Esophagus muscularis mucosa (tissue), 4 donors: Measurements from ENCODE around the gene SLC7A8. TPM values are rescaled to one million over a fixed set of nuclear protein-coding genes. Genes with fewer than 3 reads are reported as not detected.

Experiments used
- DNase-seq: peaks from one replicate; pipeline ENCODE4 v3.0.0-alpha.2; 2017; ENCODE audit errors: extremely low spot score
- H3K27ac ChIP-seq, 4 donors: fragments of 200-600 bp; sonication (generic); replicated peaks in 1 of 4; 1 replicate in 3 of 4; 2 replicates in 1 of 4; pipeline ENCODE4 v1.5.1; 2016 to 2019; ENCODE audit warnings: mild to moderate bottlenecking in 1 of 4
- H3K27me3 ChIP-seq, 4 donors: fragments of 200-600 bp; sonication (generic); one replicate each; pipeline versions ENCODE4 v1.5.1 to v1.6.0; 2016 to 2019
- H3K36me3 ChIP-seq, 4 donors: fragments of 200-600 bp; sonication (generic); one replicate each; pipeline ENCODE4 v1.5.1; 2016 to 2019
- H3K4me1 ChIP-seq, 4 donors: fragments of 200-600 bp; sonication (generic); one replicate each; pipeline ENCODE4 v1.5.1; 2016 to 2019
- H3K4me3 ChIP-seq, 4 donors: fragments of 200-600 bp; sonication (generic); 1 replicate in 2 of 4; 2 replicates in 2 of 4; pipeline ENCODE4 v1.5.1; 2016 to 2019; ENCODE audit warnings: mild to moderate bottlenecking in 4 of 4, moderate library complexity in 1 of 4
- H3K9me3 ChIP-seq, 4 donors: fragments of 200-600 bp; sonication (generic); 1 replicate in 3 of 4; 2 replicates in 1 of 4; pipeline ENCODE4 v1.5.1; 2016 to 2019
- EP300 ChIP-seq: sonication (generic); formaldehyde crosslinking; IDR thresholded peaks from one replicate; pipeline ENCODE4 v1.6.1; 2017; ENCODE audit warnings: antibody characterized with exemption
- POLR2A ChIP-seq: fragments of 450-650 bp; IDR thresholded peaks from one replicate; pipeline ENCODE4 v1.6.1; 2017; ENCODE audit warnings: antibody characterized with exemption, moderate library complexity, mild to moderate bottlenecking, low read depth
- POLR2AphosphoS5 ChIP-seq, 2 donors: sonication (generic); formaldehyde crosslinking; IDR thresholded peaks; one replicate each; pipeline ENCODE4 v1.6.1; 2017; ENCODE audit warnings: antibody characterized with exemption in 2 of 2
- WGBS: methylation state at CpG from one replicate; pipeline ENCODE4 v1.1.5; 2018; 5-methylcytosine and 5-hydroxymethylcytosine counted together
- intact Hi-C: fragments of 100-400 bp; cut with DNase I; formaldehyde crosslinking; loops from one replicate; pipeline ENCODE4 v1.15.1; 2023
- total RNA-seq, 4 donors: library from RNA; depleted of rRNA; stranded (reverse); fragments of >200 nt; gene quantifications; one replicate each; pipeline versions ENCODE4 v1.1.0 to v1.2.1, GENCODE V29; 2016
- TF ChIP-seq, protein P1 (sequence below), 3 experiments: fragments of 200-600 bp in 2 of 3; fragments of 450-650 bp in 1 of 3; sonication (generic) in 2 of 3; IDR thresholded peaks; one replicate each; pipeline ENCODE4 v1.5.1; 2017 to 2019; ENCODE audit warnings: antibody characterized with exemption in 3 of 3, mild to moderate bottlenecking in 2 of 3, moderate library complexity in 1 of 3

The SLC7A8 gene
- total RNA-seq, 4 donors from 2014 or later, result 19.5 to 48.3 (median 32.5) TPM

DNA sequence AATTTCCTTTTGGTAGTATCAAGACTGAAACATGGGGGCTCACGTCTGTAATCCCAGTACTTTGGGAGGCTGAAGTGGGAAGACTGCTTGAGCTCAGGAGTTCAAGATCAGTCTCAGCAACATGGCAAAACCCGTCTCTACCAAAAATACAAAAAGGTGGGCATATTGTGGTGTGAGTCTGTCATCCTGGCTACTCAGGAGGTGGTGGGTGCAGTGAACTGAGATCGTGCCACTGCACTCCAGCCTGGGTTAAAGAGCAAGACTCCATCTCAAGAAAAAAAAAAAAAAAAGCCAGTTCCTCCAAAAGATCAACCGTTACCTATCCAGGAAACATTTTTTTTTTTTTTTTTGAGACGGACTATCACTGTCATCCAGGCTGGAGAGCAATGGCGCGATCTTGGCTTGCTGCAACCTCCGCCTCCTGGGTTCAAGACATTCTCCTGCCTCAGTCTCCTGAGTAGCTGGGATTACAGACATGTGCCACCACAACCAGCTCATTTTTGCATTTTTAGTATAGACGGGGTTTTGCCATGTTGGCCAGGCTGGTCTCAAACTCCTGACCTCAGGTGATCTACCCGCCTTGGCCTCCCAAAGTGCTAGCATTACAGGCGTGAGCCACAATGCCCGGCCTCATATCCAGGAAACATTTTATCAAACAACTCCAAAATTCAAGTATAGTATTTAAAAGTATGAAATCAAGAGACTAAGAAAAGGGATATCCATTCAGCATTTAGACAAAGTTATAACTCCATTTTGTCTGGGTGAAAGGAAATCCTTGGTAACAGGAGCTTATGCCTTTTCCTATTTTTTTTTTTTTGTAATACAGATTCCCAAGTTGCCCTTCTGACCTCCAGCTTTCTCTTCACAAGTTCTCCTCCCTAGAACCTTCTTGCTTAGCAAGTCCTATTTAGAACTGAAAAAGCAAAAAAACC lies 91.9 kb downstream of the SLC7A8 start:
- DNase-seq, result no peak
- Histone ChIP-seq H3K9me3 (no peaks in the 10 kb centered on the region), H3K4me1 (peaks cover 24 to 58% (median 42%) of the 10 kb centered on the region in 4 donors), H3K4me3 (no peak overlapping the region), H3K27ac (no peak overlapping the region), H3K27me3 (no peaks in the 10 kb centered on the region), H3K36me3 (peaks cover 36 to 68% (median 63%) of the 10 kb centered on the region in 4 donors)
- WGBS, result 86% methylated on average over 11 of the region's 12 CpGs
- TF ChIP-seq, protein P1, sequence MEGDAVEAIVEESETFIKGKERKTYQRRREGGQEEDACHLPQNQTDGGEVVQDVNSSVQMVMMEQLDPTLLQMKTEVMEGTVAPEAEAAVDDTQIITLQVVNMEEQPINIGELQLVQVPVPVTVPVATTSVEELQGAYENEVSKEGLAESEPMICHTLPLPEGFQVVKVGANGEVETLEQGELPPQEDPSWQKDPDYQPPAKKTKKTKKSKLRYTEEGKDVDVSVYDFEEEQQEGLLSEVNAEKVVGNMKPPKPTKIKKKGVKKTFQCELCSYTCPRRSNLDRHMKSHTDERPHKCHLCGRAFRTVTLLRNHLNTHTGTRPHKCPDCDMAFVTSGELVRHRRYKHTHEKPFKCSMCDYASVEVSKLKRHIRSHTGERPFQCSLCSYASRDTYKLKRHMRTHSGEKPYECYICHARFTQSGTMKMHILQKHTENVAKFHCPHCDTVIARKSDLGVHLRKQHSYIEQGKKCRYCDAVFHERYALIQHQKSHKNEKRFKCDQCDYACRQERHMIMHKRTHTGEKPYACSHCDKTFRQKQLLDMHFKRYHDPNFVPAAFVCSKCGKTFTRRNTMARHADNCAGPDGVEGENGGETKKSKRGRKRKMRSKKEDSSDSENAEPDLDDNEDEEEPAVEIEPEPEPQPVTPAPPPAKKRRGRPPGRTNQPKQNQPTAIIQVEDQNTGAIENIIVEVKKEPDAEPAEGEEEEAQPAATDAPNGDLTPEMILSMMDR (IDR thresholded peaks at IDR 0.05), result no peak
- TF ChIP-seq EP300 (no peak), POLR2AphosphoS5 (IDR thresholded peaks at IDR 0.05) (no peak), POLR2A (no peak)
- intact Hi-C loops, result no loop called here

DNA sequence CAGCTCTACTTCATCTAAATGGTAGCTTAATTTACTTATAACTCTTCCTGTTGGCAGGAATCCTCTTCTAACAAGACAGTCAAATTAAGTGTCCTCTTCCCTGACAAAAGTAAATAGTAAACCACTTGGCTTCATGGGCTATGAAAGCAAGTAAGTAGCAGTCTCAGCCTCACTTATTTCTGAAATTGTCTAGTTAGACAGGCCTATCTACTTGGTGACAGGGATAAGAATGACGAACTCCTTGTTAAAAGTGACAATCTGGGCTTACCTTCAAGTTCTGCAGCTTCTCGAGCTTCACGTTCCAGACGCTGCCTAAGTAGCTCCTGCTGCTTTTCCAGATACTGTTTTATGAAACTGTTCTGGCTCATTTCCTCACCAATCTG lies 93.2 kb downstream of the SLC7A8 start:
- intact Hi-C loops, result no loop called here
- Histone ChIP-seq H3K27ac (no peak overlapping the region), H3K4me1 (peaks cover 22 to 58% (median 38%) of the 10 kb centered on the region in 4 donors), H3K9me3 (no peaks in the 10 kb centered on the region), H3K27me3 (no peaks in the 10 kb centered on the region), H3K4me3 (no peak overlapping the region), H3K36me3 (peaks cover 38 to 81% (median 75%) of the 10 kb centered on the region in 4 donors)
- 62% methylated on average over 4 of the region's 4 CpGs for WGBS
- TF ChIP-seq, protein P1 (IDR thresholded peaks at IDR 0.05), result no peak
- TF ChIP-seq EP300, result no peak
- TF ChIP-seq POLR2AphosphoS5 (IDR thresholded peaks at IDR 0.05), result no peak
- no peak for TF ChIP-seq POLR2A
- no peak for DNase-seq

DNA sequence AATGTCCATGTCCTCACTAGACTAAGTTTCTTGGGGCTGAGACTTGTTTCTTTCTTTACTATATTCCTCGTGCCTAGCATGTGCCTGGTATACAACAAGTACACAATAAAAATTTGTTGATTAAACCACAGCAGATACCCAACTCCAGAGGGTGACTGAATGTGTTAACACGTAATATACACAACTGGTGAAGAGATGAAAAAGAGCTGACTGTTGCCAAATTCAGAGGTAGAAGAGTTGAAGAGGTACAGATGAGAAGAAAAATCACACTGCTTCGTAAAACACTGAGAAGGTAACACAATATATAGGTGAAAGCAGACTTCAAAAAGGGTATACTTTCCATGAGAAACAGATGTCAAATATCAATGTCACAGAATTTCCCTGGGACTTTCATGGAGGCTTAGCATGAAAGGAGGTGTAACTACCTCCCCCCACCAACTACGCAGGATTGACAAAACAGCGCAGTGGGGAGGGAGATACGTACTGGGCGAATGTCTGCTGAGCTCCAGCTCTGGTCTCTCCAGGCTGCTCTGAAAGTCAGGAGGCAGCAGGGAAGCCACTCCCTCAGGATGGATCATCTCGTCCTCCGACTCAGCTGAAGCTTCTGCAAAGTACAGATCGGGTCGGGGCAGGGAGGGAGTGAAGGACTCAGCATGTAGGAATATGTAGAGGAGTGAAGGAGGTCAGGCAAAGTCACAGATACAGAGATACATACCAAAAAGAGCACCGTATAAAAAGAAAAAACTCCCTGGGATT lies 93.8 kb downstream of the SLC7A8 start:
- no peak for TF ChIP-seq POLR2AphosphoS5 (IDR thresholded peaks at IDR 0.05)
- no peak for TF ChIP-seq POLR2A
- TF ChIP-seq, protein P1 (IDR thresholded peaks at IDR 0.05), result no peak
- no peak for TF ChIP-seq EP300
- no peak overlapping the region for H3K4me3 ChIP-seq
- no peaks in the 10 kb centered on the region for H3K9me3 ChIP-seq
- H3K27me3 ChIP-seq, result no peaks in the 10 kb centered on the region
- WGBS, result 85% methylated on average over 12 of the region's 12 CpGs
- DNase-seq, result no peak
- peaks cover 43 to 86% (median 81%) of the 10 kb centered on the region in 4 donors for H3K36me3 ChIP-seq
- H3K4me1 ChIP-seq, result peaks cover 22 to 58% (median 38%) of the 10 kb centered on the region in 4 donors
- H3K27ac ChIP-seq, result no peak overlapping the region
- intact Hi-C loops, result no loop called here

DNA sequence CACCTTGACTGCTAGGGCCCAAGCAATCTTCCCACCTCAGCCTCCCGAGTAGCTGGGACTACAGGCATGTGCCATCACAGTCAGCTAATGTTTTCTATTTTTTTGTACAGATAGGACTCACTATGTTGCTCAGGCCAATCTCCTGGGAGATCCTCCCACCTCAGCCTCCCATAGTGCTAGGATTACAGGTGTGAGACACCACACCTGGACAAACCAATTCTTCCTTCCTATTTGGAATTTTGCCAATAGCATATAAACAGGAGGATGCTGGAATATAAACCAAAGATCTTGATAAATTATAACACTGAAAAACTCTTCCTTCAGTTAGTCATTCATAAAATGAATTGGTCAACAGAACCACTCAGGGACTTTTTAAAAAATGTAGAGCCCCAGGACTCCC lies 96.9 kb downstream of the SLC7A8 start:
- Histone ChIP-seq H3K4me1 (peaks cover 0 to 31% (median 13%) of the 10 kb centered on the region in 4 donors), H3K4me3 (no peak overlapping the region), H3K36me3 (peaks cover 70 to 100% (median 96%) of the 10 kb centered on the region in 4 donors), H3K27ac (no peak overlapping the region), H3K9me3 (no peaks in the 10 kb centered on the region), H3K27me3 (no peaks in the 10 kb centered on the region)
- no peak for DNase-seq
- 83% methylated on average over 1 of the region's 1 CpG for WGBS
- intact Hi-C loops, result no loop called here
- TF ChIP-seq, protein P1 (IDR thresholded peaks at IDR 0.05), result no peak
- no peak for TF ChIP-seq POLR2A
- no peak for TF ChIP-seq POLR2AphosphoS5 (IDR thresholded peaks at IDR 0.05)
- no peak for TF ChIP-seq EP300
